GM12801 (cell line): ENCODE data around the gene KRT23.

ENCODE experiments used
- TF ChIP-seq, protein P1 (sequence below): IDR thresholded peaks from one replicate; pipeline ENCODE4 v1.5.1; 2011; ENCODE audit warnings: control low read depth; ENCODE audit not compliant: insufficient read length; ENCODE audit errors: extremely low read depth

Gene KRT23

GRCh38 chr17:40975516-40975915 lies 38.1 kb upstream of the KRT23 start:
- TF ChIP-seq, protein P1, sequence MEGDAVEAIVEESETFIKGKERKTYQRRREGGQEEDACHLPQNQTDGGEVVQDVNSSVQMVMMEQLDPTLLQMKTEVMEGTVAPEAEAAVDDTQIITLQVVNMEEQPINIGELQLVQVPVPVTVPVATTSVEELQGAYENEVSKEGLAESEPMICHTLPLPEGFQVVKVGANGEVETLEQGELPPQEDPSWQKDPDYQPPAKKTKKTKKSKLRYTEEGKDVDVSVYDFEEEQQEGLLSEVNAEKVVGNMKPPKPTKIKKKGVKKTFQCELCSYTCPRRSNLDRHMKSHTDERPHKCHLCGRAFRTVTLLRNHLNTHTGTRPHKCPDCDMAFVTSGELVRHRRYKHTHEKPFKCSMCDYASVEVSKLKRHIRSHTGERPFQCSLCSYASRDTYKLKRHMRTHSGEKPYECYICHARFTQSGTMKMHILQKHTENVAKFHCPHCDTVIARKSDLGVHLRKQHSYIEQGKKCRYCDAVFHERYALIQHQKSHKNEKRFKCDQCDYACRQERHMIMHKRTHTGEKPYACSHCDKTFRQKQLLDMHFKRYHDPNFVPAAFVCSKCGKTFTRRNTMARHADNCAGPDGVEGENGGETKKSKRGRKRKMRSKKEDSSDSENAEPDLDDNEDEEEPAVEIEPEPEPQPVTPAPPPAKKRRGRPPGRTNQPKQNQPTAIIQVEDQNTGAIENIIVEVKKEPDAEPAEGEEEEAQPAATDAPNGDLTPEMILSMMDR, result no peak

DNA sequence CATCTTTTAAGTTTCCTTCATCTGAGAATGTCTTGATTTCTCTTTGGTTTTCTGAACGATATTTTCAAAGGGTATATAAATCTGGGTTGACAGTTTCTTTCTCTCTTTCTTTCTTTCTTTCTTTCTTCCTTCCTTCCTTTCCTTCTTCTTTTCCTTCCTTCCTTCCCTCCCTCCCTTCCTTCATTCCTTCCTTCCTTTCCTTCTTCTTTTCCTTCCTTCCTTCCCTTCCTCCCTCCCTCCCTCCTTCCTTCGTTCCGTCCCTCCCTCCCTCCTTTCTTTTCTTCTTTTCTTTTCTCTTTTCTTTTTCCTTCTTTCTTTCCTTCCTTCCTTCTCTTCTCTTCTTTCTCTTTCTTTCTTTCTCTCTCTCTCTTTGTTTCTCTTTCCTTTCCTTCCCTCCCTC lies 36.9 kb upstream of the KRT23 start:
- TF ChIP-seq, protein P1, result no peak

DNA sequence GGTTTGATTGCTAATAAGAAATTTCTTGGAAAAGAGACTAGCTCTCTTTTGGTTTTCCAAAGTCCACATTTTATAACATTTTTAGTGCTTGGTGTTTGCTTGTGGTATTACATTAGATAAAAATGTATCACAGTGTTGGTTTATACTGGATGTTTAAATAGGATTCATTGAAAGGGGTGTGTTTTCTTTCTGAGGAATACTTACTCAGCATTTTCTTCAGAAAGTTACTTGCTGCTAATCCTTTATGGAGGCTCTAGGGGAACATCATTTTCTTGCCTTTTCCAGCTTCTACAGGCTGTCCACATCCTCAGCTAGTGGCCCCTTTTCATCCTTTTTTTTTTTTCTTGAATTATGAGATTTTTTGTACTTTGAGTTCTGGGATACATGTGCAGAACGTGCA lies 30.1 kb upstream of the KRT23 start:
- TF ChIP-seq, protein P1, result no peak

DNA sequence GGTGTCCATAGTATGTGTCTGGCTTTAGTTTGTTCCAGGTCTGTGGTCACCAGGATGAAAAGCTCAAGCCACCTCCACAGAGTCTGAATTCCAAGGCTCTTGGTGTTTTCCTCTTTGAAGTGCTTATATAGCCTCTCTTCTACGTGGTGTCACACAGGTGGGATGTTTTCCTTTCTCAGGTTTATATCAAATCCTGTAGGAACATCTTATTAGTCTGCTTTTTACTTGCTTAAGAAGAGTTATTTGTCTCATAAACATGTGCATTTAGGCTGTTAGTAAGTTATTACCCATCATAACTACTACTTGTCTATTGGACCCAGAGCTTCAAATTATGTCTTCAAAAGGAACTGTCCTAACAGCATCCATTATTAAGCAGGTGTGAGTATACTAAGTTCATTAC lies 29.4 kb upstream of the KRT23 start, which contains the start of gene KRT39:
Gene KRT39, minus strand, starts transcription at position 101 of the 400 bp plus-strand sequence. Its CDS starts 92 bp downstream, at position 9.
- TF ChIP-seq, protein P1, result no peak

GRCh38 chr17:40963838-40964237 lies 26.4 kb upstream of the KRT23 start:
- TF ChIP-seq, protein P1, result no peak

DNA sequence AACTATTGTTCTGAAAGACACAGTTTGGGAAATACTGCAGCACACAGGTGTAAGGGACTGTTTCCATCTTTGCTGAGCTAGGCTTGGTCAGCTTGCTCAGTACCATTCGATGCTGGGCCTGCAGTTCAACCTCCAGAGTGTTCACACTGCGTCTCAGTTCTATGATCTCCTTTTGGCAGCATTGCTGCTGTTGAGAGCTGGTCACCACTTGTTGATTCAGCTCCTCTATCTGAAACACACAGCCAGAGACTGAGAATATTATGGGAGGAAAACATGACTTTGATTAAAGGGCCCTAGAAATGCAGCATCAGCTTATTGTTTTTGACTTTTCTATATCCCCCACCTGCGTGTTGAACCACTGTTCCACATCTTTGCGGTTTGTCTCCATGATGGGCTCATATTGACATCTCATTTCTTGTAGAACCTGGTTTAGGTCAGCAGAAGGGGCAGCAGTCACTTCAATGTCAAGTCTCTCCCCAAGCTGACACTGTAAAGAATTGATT lies 24.7 kb upstream of the KRT23 start:
- TF ChIP-seq, protein P1, result no peak

DNA sequence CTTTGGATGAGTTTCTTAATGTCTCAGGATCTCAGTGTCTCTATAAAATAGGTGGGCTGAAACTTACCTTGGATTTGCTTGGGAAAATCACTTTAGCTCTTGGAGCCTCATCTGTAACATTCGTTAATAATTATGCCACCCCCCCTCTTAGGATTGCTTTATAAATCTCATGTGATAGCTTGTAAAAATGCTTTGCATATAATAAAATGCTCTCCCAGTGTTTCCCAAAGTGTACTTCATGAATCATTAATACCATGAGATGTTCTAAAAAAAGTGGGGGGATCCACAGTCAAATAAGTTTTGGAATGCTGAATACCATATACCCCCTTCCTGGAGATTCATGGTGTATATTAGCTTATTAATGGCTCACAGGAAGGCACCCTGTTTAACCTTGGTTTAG lies 24.1 kb upstream of the KRT23 start:
- TF ChIP-seq, protein P1, result no peak
